Neural cell (in vitro differentiated cells): ENCODE results near the gene RFX2. TPM values are rescaled to one million over a fixed set of nuclear protein-coding genes. Genes with fewer than 3 reads are reported as not detected.

Experiments used
- H2AFZ ChIP-seq: fragments of 200-600, 300-800 bp; sonication (generic), shearing (Covaris generic); 2 replicates; pipeline ENCODE4 v1.6.0; 2014; ENCODE audit warnings: low read depth, mild to moderate bottlenecking, antibody characterized with exemption, low read length, moderate library complexity
- H3F3A ChIP-seq: fragments of 200-600 bp; shearing (Covaris generic); 2 replicates; pipeline ENCODE4 v1.6.1; 2016; ENCODE audit warnings: mild to moderate bottlenecking, moderate library complexity, mixed read lengths, antibody characterized with exemption, low read length; ENCODE audit not compliant: insufficient read depth, poor library complexity, severe bottlenecking
- H3K27ac ChIP-seq: fragments of 200-600, 300-800 bp; sonication (generic), shearing (Covaris generic); 2 replicates; pipeline ENCODE4 v1.5.1; 2014; ENCODE audit warnings: mild to moderate bottlenecking, low read length, moderate library complexity
- H3K27me3 ChIP-seq: fragments of 300-800, 200-600 bp; sonication (generic), shearing (Covaris generic); 2 replicates; pipeline ENCODE4 v1.6.0; 2014; ENCODE audit warnings: mild to moderate bottlenecking, low read depth, low read length, moderate library complexity; ENCODE audit not compliant: insufficient read depth
- H3K36me3 ChIP-seq: fragments of 300-800, 200-600 bp; sonication (generic), shearing (Covaris generic); 2 replicates; pipeline ENCODE4 v1.5.1; 2014; ENCODE audit warnings: mild to moderate bottlenecking, antibody characterized with exemption, low read length, moderate library complexity; ENCODE audit not compliant: insufficient read depth
- H3K4me2 ChIP-seq: fragments of 300-800, 200-600 bp; sonication (generic), shearing (Covaris generic); 2 replicates; pipeline ENCODE4 v1.6.0; 2014; ENCODE audit warnings: mild to moderate bottlenecking, low read length
- H3K4me3 ChIP-seq: fragments of 300-800, 200-600 bp; sonication (generic), shearing (Covaris generic); 2 replicates; pipeline ENCODE4 v1.5.1; 2014; ENCODE audit warnings: mild to moderate bottlenecking, low read length, moderate library complexity
- H3K79me2 ChIP-seq: fragments of 200-600 bp; shearing (Covaris generic); replicated peaks from 2 replicates; pipeline ENCODE4 v1.6.0; 2014; ENCODE audit warnings: mild to moderate bottlenecking, low read length, moderate library complexity; ENCODE audit not compliant: insufficient read depth
- H3K9ac ChIP-seq: fragments of 300-800, 200-600 bp; sonication (generic), shearing (Covaris generic); 2 replicates; pipeline ENCODE4 v1.6.1; 2016; ENCODE audit warnings: mild to moderate bottlenecking, low read length, mixed read lengths
- H3K9me2 ChIP-seq: fragments of 200-600 bp; shearing (Covaris generic); 2 replicates; pipeline ENCODE4 v1.6.1; 2016; ENCODE audit warnings: mild to moderate bottlenecking, low read length, mixed read lengths; ENCODE audit not compliant: insufficient read depth
- H3K9me3 ChIP-seq: fragments of 200-600, 300-800 bp; sonication (generic), shearing (Covaris generic); 2 replicates; pipeline ENCODE4 v1.6.1; 2016; ENCODE audit warnings: mild to moderate bottlenecking, mixed run types, low read length, moderate library complexity, mixed read lengths
- H4K20me1 ChIP-seq: fragments of 200-600 bp; shearing (Covaris generic); 2 replicates; pipeline ENCODE4 v1.6.1; 2016; ENCODE audit warnings: mild to moderate bottlenecking, mixed run types; ENCODE audit not compliant: insufficient read depth
- EP300 ChIP-seq: fragments of 450-650 bp; conservative IDR thresholded peaks from 2 replicates; pipeline ENCODE4 v1.6.1; 2014; ENCODE audit warnings: antibody characterized with exemption, mild to moderate bottlenecking, moderate library complexity; ENCODE audit not compliant: poor library complexity, severe bottlenecking
- EZH2 ChIP-seq: fragments of 200-600, 300-800 bp; shearing (Covaris generic), sonication (generic); IDR thresholded peaks from 2 replicates; pipeline ENCODE4 v1.6.1; 2014; ENCODE audit warnings: antibody characterized with exemption, low read length, borderline replicate concordance, mild to moderate bottlenecking; ENCODE audit not compliant: insufficient read depth, poor library complexity, severe bottlenecking
- MXI1 ChIP-seq: fragments of 450-650 bp; conservative IDR thresholded peaks from 2 replicates; pipeline ENCODE4 v1.6.1; 2014; ENCODE audit warnings: antibody characterized with exemption, mild to moderate bottlenecking; ENCODE audit not compliant: poor library complexity, severe bottlenecking
- POLR2AphosphoS5 ChIP-seq: IDR thresholded peaks from 2 replicates; pipeline ENCODE4 v1.6.1; 2012
- RAD21 ChIP-seq: fragments of 450-650 bp; conservative IDR thresholded peaks from 2 replicates; pipeline ENCODE4 v1.6.1; 2014; ENCODE audit warnings: antibody characterized with exemption, mild to moderate bottlenecking, moderate library complexity
- REST ChIP-seq: IDR thresholded peaks from 2 replicates; pipeline ENCODE4 v1.6.1; 2012; ENCODE audit warnings: borderline replicate concordance
- SMC3 ChIP-seq: fragments of 450-650 bp; conservative IDR thresholded peaks from 2 replicates; pipeline ENCODE4 v1.6.1; 2014; ENCODE audit warnings: antibody characterized with exemption, mild to moderate bottlenecking, moderate library complexity; ENCODE audit not compliant: poor library complexity
- TAF1 ChIP-seq: IDR thresholded peaks from 2 replicates; pipeline ENCODE4 v1.6.1; 2012; ENCODE audit warnings: low read depth
- polyA plus RNA-seq: library from polyadenylated mRNA; depleted of rRNA; stranded (reverse); fragments of >200 nt; gene quantifications from 2 replicates; pipeline ENCODE4 v1.2.3, GENCODE V29; 2014
- TF ChIP-seq, protein P1 (sequence below): fragments of 450-650 bp; IDR thresholded peaks from 2 replicates; pipeline ENCODE4 v1.5.1; 2014; ENCODE audit warnings: antibody characterized with exemption, mild to moderate bottlenecking, moderate library complexity; ENCODE audit not compliant: poor library complexity, severe bottlenecking

Gene RFX2
- polyA plus RNA-seq, 1 donor from 2014 or later: 0.69 TPM

GRCh38 chr19:6105444-6105843 lies 4.9 kb downstream of the RFX2 start:
- Histone ChIP-seq H3K36me3 (no peaks in the 10 kb centered on the region), H3K79me2 (no peaks in the 10 kb centered on the region), H2AFZ (no peak overlapping the region), H3K9ac (no peak overlapping the region), H3K9me3 (no peaks in the 10 kb centered on the region), H3K27ac (no peak overlapping the region), H4K20me1 (no peaks in the 10 kb centered on the region), H3K27me3 (peaks cover 16% of the 10 kb centered on the region), H3K9me2 (no peaks in the 10 kb centered on the region), H3K4me3 (no peak overlapping the region), H3F3A (peaks cover 3% of the 10 kb centered on the region), H3K4me2 (no peak overlapping the region)
- TF ChIP-seq SMC3 (no peak), EP300 (no peak), EZH2 (no peak), TAF1 (no peak)
- TF ChIP-seq, protein P1, sequence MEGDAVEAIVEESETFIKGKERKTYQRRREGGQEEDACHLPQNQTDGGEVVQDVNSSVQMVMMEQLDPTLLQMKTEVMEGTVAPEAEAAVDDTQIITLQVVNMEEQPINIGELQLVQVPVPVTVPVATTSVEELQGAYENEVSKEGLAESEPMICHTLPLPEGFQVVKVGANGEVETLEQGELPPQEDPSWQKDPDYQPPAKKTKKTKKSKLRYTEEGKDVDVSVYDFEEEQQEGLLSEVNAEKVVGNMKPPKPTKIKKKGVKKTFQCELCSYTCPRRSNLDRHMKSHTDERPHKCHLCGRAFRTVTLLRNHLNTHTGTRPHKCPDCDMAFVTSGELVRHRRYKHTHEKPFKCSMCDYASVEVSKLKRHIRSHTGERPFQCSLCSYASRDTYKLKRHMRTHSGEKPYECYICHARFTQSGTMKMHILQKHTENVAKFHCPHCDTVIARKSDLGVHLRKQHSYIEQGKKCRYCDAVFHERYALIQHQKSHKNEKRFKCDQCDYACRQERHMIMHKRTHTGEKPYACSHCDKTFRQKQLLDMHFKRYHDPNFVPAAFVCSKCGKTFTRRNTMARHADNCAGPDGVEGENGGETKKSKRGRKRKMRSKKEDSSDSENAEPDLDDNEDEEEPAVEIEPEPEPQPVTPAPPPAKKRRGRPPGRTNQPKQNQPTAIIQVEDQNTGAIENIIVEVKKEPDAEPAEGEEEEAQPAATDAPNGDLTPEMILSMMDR: no peak

GRCh38 chr19:6103894-6104293 lies 6.4 kb downstream of the RFX2 start:
- no peak overlapping the region for H3K4me2 ChIP-seq
- H3K27ac ChIP-seq: no peak overlapping the region
- no peaks in the 10 kb centered on the region for H3K9me3 ChIP-seq
- H3K4me3 ChIP-seq: no peak overlapping the region
- no peak overlapping the region for H3K9ac ChIP-seq
- no peaks in the 10 kb centered on the region for H4K20me1 ChIP-seq
- H3K36me3 ChIP-seq: no peaks in the 10 kb centered on the region
- H3K27me3 ChIP-seq: peaks cover 5% of the 10 kb centered on the region
- no peak overlapping the region for H2AFZ ChIP-seq
- no peaks in the 10 kb centered on the region for H3K79me2 ChIP-seq
- peaks cover 3% of the 10 kb centered on the region for H3F3A ChIP-seq
- no peaks in the 10 kb centered on the region for H3K9me2 ChIP-seq
- TF ChIP-seq REST: no peak
- TF ChIP-seq, protein P1: no peak
- no peak for TF ChIP-seq EZH2
- no peak for TF ChIP-seq RAD21
- TF ChIP-seq SMC3: no peak
- TF ChIP-seq TAF1: no peak
- TF ChIP-seq MXI1: no peak
- TF ChIP-seq POLR2AphosphoS5: no peak
